Vagina (tissue), 2 donors: Measurements from ENCODE around the gene CPA2. TPM values are rescaled to one million over a fixed set of nuclear protein-coding genes. Genes with fewer than 3 reads are reported as not detected.

ENCODE experiments used
- DNase-seq, 2 donors: peaks; one replicate each; pipeline ENCODE4 v3.0.0-alpha.2; 2017; ENCODE audit errors: extremely low spot score in 2 of 2
- H3K27ac ChIP-seq: fragments of 200-600 bp; sonication (generic); one replicate; pipeline ENCODE4 v1.5.1; 2019
- H3K27me3 ChIP-seq: fragments of 200-600 bp; sonication (generic); one replicate; pipeline ENCODE4 v1.5.1; 2019
- H3K36me3 ChIP-seq, 2 donors: fragments of 200-600 bp; sonication (generic); one replicate each; pipeline ENCODE4 v1.5.1; 2017 to 2019
- H3K4me1 ChIP-seq: fragments of 200-600 bp; sonication (generic); one replicate; pipeline ENCODE4 v1.5.1; 2019
- H3K4me3 ChIP-seq, 2 donors: fragments of 200-600 bp; sonication (generic); 1 replicate in 1 of 2; 2 replicates in 1 of 2; pipeline ENCODE4 v1.5.1; 2016 to 2019
- H3K9me3 ChIP-seq: fragments of 200-600 bp; sonication (generic); one replicate; pipeline ENCODE4 v1.5.1; 2019
- POLR2A ChIP-seq, 2 donors: fragments of 450-650 bp; IDR thresholded peaks; one replicate each; pipeline ENCODE4 v1.6.1; 2017; ENCODE audit warnings: antibody characterized with exemption in 2 of 2, mild to moderate bottlenecking in 2 of 2, moderate library complexity in 2 of 2
- POLR2AphosphoS5 ChIP-seq, 2 donors: sonication (generic); formaldehyde crosslinking; IDR thresholded peaks; one replicate each; pipeline ENCODE4 v1.9.0; 2017; ENCODE audit warnings: antibody characterized with exemption in 2 of 2, mild to moderate bottlenecking in 2 of 2, low read depth in 1 of 2; ENCODE audit not compliant: insufficient read depth in 1 of 2
- intact Hi-C: fragments of 100-400 bp; cut with DNase I; formaldehyde crosslinking; loops from one replicate; pipeline ENCODE4 v1.15.1; 2023
- total RNA-seq: library from RNA; depleted of rRNA; stranded (reverse); fragments of >200 nt; gene quantifications from one replicate; pipeline ENCODE4 v1.2.3, GENCODE V29; 2016
- TF ChIP-seq, protein P1 (sequence below), 3 experiments: fragments of 450-650 bp in 2 of 3; fragments of 200-600 bp in 1 of 3; sonication (generic) in 1 of 3; IDR thresholded peaks; one replicate each; pipeline ENCODE4 v1.5.1; 2017 to 2019; ENCODE audit warnings: antibody characterized with exemption in 3 of 3, mild to moderate bottlenecking in 2 of 3, moderate library complexity in 2 of 3

The CPA2 gene
- total RNA-seq, 1 donor from 2014 or later = not detected

DNA sequence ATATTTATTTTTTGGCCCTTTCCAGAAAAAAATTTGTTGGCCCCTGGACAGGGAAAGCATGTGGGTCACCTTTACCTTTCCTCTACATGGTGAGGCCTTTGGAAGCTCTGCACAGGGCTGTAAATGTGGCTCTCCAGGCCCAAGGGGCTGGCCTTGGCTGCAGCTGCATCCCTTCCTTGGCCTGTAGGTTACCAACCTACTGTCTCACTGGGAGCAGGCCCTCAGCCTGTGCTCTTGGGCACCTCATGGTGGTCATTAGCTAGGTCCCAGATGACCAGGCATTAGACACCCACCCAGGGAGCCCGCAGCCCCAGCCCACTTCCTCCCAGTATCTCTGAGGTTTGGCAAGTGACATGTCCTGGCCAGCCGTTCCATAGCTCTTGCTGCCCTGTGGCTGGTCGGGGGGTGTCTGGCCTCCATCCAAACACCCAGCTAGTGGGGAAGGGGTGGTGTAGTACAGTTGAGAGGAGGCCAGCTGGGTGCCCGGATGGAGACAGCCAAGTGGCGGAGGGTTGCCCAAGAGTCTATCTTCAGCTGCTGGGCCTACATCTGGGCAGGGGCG lies 70.8 kb downstream of the CPA2 start:
- TF ChIP-seq POLR2A (IDR thresholded peaks at IDR 0.05) (no peak), POLR2AphosphoS5 (IDR thresholded peaks at IDR 0.05; ENCODE audit: insufficient read depth in 1 of 2, low read depth in 1 of 2) (no peak)
- TF ChIP-seq, protein P1, sequence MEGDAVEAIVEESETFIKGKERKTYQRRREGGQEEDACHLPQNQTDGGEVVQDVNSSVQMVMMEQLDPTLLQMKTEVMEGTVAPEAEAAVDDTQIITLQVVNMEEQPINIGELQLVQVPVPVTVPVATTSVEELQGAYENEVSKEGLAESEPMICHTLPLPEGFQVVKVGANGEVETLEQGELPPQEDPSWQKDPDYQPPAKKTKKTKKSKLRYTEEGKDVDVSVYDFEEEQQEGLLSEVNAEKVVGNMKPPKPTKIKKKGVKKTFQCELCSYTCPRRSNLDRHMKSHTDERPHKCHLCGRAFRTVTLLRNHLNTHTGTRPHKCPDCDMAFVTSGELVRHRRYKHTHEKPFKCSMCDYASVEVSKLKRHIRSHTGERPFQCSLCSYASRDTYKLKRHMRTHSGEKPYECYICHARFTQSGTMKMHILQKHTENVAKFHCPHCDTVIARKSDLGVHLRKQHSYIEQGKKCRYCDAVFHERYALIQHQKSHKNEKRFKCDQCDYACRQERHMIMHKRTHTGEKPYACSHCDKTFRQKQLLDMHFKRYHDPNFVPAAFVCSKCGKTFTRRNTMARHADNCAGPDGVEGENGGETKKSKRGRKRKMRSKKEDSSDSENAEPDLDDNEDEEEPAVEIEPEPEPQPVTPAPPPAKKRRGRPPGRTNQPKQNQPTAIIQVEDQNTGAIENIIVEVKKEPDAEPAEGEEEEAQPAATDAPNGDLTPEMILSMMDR (IDR thresholded peaks at IDR 0.05) = no peak
- Histone ChIP-seq H3K9me3 (no peaks in the 10 kb centered on the region), H3K27me3 (no peaks in the 10 kb centered on the region), H3K4me1 (no peaks in the 10 kb centered on the region), H3K27ac (no peak overlapping the region), H3K36me3 (no peaks in the 10 kb centered on the region), H3K4me3 (no peak overlapping the region)
- intact Hi-C loops = no loop called here
- DNase-seq = no peak

- intact Hi-C loops = no loop called here
- TF ChIP-seq, protein P1 (IDR thresholded peaks at IDR 0.05) = no peak
- TF ChIP-seq POLR2AphosphoS5 (IDR thresholded peaks at IDR 0.05; ENCODE audit: insufficient read depth in 1 of 2, low read depth in 1 of 2) (no peak), POLR2A (IDR thresholded peaks at IDR 0.05) (no peak)
- Histone ChIP-seq H3K4me3 (no peak overlapping the region), H3K27ac (no peak overlapping the region), H3K9me3 (no peaks in the 10 kb centered on the region), H3K36me3 (no peaks in the 10 kb centered on the region), H3K4me1 (no peaks in the 10 kb centered on the region), H3K27me3 (no peaks in the 10 kb centered on the region)
- DNase-seq = no peak
Measured at GRCh38 chr7:130338233-130338632, 71.6 kb downstream of the CPA2 start.

Other genes starting within 250 kb of the CPA2 start
- gene ZC3HC1, start 215.5 kb upstream of the CPA2 start, total RNA-seq = 10.1 TPM
- 13.5 TPM for gene KLHDC10, start 196.3 kb upstream of the CPA2 start, total RNA-seq
- gene TMEM209, start 61.5 kb upstream of the CPA2 start, total RNA-seq = 10.8 TPM
- gene SSMEM1, start 59.0 kb upstream of the CPA2 start, total RNA-seq = not detected
- 8.8 TPM for gene CPA4, start 26.3 kb downstream of the CPA2 start, total RNA-seq
- not detected for gene CPA5, start 78.0 kb downstream of the CPA2 start, total RNA-seq
- gene CPA1, start 113.6 kb downstream of the CPA2 start, total RNA-seq = not detected
- 4.7 TPM for gene CEP41, start 174.2 kb downstream of the CPA2 start, total RNA-seq
- gene MEST, start 225.2 kb downstream of the CPA2 start, total RNA-seq = 28.5 TPM